Measurements from ENCODE around the gene SWAP70.

Gene SWAP70

GRCh38 chr11:9651899-9652748 lies 11.8 kb upstream of the SWAP70 start:
- no peak for DNase-seq

GRCh38 chr11:9653871-9654270 lies 10.0 kb upstream of the SWAP70 start:
- DNase-seq = no peak

DNA sequence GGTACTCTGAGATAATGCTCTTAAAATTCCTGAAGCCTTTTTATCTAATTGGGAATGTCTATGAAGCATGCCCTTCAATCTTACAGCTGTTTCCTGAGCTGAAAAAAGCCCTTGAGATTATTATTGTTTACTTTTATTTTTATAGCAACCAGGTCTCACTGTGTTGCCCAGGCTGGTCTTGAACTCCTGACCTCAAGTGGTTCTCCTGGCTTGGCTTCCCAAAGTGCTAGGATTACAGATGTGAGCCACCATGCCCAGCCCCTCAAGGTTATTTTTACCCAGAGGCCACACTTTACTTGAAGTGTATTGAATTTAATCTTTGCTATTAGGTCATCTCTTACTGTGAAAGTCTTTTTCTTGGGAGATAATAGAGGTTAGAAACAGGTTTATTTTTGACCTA lies 7.0 kb upstream of the SWAP70 start:
- no peak for DNase-seq

DNA sequence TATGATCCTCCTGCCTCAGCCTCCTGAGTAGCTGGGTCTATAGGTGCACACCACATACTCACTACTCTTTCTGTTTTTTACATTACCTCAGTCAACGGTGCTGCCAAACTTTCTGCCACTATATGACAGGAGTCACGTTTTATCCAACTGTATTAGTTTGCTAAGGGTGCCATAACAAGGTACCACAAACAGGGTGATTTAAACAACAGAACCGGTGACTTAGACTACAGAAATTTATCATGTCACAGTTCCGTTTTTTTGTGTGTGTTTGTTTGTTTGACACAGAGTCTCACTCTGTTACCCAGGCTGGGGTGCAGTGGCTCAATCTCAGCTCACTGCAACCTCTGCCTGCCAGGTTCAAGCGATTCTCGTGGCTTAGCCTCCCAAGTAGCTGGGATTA lies 6.3 kb upstream of the SWAP70 start:
- DNase-seq = no peak

DNA sequence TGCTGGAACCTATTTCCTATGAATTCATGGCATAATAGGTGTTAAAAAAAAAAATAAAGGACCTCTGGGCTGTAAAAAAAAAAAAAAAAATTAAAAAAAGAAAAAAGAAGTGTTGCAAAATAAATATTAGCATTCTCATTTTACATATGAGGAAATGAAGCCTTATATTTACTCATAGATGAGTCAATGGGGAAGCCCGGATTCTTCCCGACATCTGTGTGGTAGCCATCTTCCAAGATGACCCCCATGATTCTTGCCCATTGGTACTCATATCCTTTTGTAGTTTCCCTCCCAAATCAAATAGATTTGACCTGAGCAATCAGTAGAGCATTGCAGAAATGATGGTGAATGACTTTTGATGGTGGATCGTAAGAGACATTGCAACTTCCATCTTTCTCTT lies 3.0 kb upstream of the SWAP70 start:
- DNase-seq = no peak

GRCh38 chr11:9662273-9662672 lies 1.6 kb upstream of the SWAP70 start:
- DNase-seq = no peak

DNA sequence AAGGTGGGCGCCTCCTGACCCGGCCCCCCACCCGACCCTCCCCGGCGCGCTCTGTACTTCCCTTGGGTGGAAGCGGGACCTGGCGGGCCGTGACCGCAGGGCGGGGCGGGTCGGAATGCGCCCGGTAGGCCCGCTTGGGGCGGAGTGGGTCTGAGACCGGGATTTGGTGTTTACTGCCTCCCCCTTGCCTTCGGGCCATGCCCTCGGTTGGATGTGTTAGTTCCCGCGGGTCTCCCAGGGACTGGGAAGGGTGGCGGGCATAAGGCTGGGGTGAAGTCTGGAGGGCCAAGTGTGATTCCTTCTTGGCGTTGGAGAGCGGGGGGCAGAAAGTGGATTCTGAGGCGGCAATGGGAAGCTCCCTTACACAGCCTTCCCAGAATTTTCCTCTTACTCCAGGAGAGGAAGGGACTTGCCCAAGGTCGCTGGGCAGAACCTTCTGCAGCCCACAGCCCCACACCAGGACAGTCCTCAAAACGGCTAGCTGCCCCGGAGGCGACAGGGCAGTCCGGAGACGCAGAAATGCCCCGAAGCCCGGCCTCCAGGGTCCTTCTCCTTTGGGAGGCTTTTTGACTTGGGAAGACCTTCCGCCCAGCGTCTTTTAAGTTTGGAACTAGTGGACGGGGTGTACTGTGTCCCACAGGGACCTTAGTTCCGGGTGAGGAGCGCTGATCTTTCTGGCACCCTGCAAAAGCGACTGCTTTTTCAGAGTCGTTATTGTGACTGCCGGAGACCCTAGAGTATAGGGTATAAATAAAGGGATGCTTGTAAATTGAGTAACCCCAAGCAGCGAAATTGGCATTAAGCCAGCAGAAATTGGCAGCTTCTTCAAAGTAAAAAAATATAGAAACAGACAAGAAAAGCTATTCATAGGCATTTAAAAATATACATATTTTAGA lies 647 bp downstream of the SWAP70 start:
- DNase-seq = peak; percentile 11

DNA sequence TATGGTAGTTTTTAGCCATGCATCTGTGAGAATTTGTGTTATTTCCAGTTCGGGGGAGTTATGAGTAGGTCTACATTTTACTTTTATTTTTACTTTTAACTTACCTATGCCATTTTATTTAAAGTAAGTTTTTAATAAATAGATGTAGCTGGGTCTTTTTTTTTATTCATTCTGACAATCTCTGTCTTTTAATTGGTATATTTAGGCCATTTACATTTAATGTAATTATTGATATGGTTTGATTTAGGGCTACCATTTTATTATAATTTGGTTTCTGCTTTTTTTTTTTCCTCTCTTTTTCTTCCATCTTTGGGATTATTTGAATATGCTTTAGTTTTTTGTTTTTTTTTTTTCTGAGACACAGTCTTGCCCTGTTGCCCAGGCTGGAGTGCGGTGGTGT lies 1.9 kb downstream of the SWAP70 start:
- DNase-seq = no peak

GRCh38 chr11:9669954-9670353 lies 6.1 kb downstream of the SWAP70 start:
- no peak for DNase-seq

GRCh38 chr11:9672288-9672916 lies 8.5 kb downstream of the SWAP70 start:
- no peak for DNase-seq

- no peak for DNase-seq
Measured at GRCh38 chr11:9672918-9673317, 9.0 kb downstream of the SWAP70 start.

DNA sequence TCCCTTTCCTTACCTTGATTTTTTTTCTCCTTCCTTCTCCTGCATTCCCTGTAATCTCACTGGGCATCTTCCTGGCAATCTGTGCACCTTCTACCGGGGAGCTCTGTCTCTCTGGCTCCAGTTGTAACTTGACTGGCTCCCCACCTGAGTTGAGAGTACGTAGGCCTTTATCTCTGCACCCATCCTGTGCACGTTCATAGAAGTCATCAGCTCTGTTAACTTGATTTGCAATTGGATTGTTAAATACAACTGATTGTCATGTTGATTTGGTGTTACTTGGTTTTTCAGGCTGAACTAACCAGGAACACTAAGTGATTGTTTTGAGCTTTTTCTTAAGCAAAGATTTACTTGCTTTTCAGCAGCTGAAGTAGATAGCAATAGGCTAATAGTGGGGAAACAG lies 11.8 kb downstream of the SWAP70 start:
- DNase-seq = no peak

- no peak for DNase-seq
Measured at GRCh38 chr11:9677951-9678350, 14.1 kb downstream of the SWAP70 start.

- DNase-seq = no peak
Measured at GRCh38 chr11:9678576-9678975, 14.7 kb downstream of the SWAP70 start.

DNA sequence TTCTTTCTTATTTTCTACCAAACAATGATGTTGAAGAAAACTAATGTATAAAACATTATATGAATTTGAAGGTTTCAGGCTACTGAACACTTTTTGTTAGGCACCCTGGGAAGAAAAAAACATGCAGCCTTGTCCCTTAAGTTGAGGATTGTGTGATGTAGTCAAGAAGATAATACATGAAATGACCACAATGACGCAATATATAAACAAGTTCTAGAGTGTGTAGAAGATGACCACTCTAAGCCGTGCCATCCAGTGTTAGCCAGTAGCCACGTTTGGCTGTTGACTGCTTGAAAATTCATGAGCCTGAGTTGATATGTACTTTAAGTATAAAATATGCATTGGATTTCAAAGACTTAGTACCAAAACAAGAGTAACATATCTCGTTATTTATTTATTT lies 16.2 kb downstream of the SWAP70 start:
- DNase-seq = no peak

- DNase-seq = no peak
Measured at GRCh38 chr11:9681583-9682372, 17.9 kb downstream of the SWAP70 start.

GRCh38 chr11:9687711-9688477 lies 24.0 kb downstream of the SWAP70 start:
- DNase-seq = no peak

GRCh38 chr11:9688716-9689511 lies 25.0 kb downstream of the SWAP70 start:
- no peak for DNase-seq

- no peak for DNase-seq
Measured at GRCh38 chr11:9689721-9690120, 25.8 kb downstream of the SWAP70 start.

DNA sequence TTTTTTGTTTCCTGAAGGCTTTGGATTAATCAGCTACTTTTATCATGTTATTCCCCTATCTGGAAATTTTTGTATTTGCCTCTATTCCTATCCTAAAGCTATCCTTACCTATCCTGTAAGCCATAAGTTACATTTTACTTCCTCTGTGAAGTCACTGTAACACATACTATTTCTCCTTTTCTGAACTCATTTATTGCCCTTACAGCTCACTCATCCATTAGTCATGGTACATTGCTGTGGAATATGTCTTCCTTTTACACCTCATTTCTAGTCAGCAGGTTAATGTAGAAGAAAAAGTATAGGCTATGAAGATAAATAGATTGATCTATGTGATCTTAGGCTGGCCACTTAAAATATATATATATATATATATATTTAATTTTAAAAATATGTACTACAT lies 28.0 kb downstream of the SWAP70 start:
- DNase-seq = no peak

DNA sequence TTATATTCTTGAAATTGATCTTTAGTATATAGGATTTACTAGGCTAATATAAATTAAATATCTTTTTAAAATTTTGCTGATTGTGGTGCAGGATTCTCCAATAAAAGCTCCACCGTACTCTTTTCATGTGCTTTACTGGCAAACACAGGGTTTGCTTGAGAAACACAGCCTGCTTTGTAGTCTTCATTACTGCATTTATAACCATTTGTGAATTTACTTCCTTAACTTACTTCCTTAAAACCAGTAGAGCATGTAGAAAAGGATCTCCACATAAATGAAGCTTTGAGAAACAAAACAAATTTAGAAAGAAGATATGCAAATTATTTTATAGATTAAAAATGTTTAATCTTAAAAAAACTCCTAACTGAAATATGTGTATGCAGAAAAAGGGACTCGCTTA lies 28.8 kb downstream of the SWAP70 start:
- no peak for DNase-seq
